Islet of Langerhans (tissue), 1 donor: Measurements from ENCODE around the gene PDE5A.
"Not testable (repeated sequence)": the region's sequence is repeated elsewhere in the genome, so short reads cannot be mapped to it uniquely, and the experiment has no call there.

Experiments
- FAIRE-seq: peaks from one replicate; lab custom pipeline; 2011; peaks lifted over from hg19 to GRCh38; lab: Jason Lieb, UNC

PDE5A gene

DNA sequence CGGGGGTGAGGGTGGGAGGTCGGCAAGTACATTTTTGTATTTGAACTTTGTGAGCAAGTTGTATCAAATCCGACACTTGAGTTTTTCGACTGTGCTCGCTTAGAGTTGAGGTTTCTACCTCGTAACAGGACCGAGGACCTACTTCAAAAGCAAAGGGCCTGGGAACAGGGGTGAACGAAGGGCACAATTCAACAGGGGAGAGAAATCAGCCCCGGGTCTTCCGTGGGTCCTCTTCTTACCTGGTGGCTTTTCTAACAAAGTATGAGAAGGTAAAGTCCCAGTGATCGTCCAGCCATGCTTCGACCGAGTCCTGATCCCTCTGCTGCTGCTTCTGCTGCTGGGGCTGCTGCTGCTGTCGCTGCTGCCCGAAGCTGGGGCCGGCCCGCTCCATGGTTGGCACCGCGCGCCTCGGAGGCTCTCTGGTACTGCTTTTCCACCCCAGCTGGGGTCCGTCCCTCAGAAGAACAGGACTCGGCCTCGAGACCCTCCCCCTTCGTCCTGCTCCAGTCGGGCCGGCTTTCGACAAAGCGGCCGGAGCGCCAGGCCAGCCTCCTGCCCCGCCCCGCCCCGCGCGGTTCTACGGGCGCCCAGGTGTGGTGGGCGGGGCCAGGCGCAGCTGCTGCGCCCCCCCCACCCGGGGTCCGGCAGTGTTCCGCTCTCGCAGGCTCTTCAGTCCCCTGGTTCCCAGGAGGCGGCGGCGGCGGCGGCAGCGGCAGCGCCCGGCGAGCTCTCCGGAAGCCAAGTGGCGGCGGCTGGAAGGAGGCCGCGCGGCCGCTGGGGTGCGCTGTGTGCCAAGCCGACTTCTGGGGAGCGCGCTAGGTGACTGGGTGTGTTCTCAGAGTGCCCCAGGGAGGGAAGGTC lies at the start of gene PDE5A:
TSS of gene PDE5A (minus strand) at position 524 of the 861 bp plus-strand sequence. CDS start at position 391, 133 bp downstream.
- FAIRE-seq, result no peak

DNA sequence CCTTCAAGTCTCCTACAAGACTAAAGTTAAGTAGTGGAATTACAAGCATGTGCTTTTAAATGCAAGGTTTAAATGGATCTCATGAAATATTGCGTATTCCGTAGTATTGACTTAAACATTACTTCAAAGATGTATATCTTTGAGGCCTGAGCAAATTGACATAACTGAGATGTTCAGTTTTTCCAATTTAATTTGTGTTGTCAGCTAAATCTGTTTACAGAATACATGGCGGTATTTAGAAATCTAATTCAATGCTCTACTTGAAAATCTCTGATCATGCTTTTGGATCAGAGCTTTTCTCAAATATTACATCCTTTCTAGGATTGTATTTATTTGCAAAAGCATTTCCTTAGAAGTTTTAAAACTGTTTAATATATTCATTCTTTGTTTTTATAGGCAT lies 47.5 kb upstream of the PDE5A start:
- FAIRE-seq, result no peak

GRCh38 chr4:119675391-119675790 lies 46.8 kb upstream of the PDE5A start:
- FAIRE-seq, result no peak

GRCh38 chr4:119672938-119673337 lies 44.3 kb upstream of the PDE5A start:
- no peak for FAIRE-seq

DNA sequence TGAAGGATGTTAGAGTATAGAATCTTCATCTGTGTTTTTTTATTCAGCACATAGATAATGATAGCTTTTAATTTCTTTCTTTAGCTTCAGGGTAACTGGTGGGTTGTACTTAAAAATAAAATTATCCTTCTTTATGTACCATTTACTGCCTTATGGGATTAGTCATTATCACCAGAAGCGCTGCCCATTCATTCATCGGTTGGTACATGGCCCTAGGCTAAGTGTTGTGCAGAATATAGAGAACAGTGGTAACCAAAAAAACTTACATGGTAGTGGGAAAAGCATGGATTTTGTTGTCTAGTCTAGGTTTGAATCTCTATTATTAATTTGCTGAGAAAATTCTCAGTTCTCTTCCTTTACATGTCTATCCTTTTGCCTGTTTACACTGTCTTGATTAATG lies 43.5 kb upstream of the PDE5A start:
- FAIRE-seq, result no peak

DNA sequence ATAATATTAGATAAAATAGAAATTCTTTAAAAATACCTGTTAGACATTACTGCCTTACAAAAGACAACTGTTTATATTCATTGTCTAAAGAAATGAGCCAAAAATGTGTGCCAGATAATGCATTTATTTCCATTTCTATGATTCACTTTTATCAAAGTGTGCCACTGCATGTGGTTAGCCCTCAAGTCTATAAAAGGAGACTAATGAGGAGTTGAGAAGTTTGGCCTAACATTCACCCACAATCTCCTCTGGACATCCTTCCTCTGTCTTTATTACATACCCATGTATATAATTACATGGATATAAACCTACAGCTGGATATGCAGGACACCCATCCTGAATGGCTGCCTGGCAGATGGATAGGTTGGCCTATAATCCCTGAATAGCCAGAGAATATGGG lies 42.6 kb upstream of the PDE5A start:
- no peak for FAIRE-seq

GRCh38 chr4:119667802-119668201 lies 39.2 kb upstream of the PDE5A start:
- no peak for FAIRE-seq

GRCh38 chr4:119666653-119667091 lies 38.1 kb upstream of the PDE5A start:
- FAIRE-seq, result no peak

DNA sequence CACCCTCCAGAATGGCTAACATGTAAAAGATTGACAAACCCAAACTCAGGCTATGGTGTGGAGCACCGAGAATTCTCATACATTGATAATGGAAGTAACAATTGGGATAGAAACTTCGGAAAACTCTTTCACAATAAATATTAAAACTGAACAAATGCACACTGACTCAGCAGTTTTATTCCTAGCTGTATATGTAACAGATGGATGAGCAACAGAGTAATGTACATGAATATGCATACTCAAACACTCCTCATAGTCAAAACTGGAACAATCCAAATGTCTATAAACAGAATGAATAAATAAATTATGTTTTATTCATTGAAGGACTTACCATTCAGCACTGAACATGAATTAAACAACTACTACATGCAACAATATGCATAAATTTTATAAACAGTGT lies 37.1 kb upstream of the PDE5A start:
- FAIRE-seq, result no peak

- FAIRE-seq, result peak; percentile 24
Measured at GRCh38 chr4:119664168-119664907, 35.7 kb upstream of the PDE5A start.

- peak; percentile 13 for FAIRE-seq
Measured at GRCh38 chr4:119663160-119663788, 34.7 kb upstream of the PDE5A start.

DNA sequence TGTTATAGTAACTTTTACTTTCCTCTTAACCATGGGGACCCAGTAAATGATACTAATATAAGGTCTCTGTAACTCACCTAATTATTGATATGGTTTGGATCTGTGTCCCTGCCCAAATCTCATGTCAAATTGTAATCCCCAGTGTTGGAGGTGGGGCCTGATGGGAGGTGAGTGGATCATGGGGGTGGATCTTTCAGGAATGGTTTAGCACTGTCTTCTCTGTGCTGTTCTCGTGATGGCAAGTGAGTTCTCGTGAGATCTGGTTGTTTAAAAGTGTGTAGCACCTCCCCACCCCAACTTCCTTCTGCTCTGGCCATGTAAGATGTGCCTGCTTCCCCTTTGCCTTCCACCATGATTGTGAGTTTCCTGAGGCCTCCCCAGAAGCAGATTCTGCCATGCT lies 34.0 kb upstream of the PDE5A start:
- FAIRE-seq, result not testable (repeated sequence)

- no peak for FAIRE-seq
Measured at GRCh38 chr4:119661231-119661630, 32.6 kb upstream of the PDE5A start.

- peak; percentile 92 for FAIRE-seq
Measured at GRCh38 chr4:119659576-119659975, 31.0 kb upstream of the PDE5A start.

DNA sequence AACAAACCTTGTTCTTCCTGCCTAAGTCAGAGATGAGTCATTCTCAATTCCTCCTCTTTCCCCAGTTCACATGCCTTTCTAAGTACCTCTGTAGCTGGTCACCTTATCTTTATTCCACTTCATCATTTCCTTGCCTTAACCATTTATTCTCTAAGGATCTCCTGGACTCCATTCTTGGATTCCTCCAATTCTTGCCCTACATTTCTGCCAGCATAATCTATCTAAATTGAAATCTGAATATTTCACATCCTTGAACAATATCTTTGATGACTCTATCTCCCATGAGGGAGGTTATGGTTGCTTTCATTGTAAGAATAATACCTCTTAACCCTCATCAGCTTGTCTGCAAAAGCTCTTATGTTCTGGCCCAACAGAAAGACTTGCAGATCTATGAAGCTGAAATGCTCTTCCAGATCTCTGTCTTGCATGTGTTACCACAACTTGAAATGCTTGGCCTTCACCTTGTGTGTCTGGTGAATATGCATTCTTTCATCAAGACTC lies 28.6 kb upstream of the PDE5A start:
- no peak for FAIRE-seq

DNA sequence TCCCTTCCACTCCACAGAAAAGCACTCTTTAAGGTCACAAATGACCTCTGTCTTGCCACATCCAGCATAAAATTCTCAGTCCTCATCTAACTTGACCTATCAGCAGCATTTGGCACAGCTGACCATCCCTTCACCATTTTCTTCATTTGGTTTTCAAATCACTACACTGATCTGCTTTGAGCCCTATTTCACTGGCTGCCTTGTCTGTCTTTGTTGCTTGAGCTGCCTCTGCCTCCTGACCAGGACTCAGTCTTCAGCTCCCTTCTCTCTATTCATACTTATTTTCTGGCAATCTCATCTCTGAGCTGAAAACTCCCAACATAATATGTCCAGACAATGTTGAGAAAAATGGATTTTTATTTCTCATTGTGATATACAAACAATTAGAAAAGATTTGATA lies 27.7 kb upstream of the PDE5A start:
- no peak for FAIRE-seq

- FAIRE-seq, result no peak
Measured at GRCh38 chr4:119655111-119655837, 26.7 kb upstream of the PDE5A start.

DNA sequence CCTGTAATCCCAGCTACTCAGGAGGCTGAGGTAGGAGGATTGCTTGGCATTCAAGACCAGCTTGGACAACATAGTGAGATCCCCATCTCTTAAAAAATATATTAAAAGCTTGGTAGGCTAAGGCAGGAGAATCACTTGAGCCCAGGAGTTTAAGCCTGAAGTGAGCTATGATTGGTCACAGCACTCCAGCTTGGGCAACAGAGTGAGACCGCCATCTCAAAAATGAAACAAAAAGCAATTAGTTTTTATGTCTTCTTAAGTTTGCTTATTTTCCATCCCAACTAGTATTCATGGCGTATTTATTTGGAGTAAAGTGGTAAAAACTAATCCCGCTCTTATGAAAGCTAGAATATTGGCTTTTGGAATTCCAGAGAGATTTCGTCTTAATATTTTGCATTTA lies 25.4 kb upstream of the PDE5A start:
- no peak for FAIRE-seq

DNA sequence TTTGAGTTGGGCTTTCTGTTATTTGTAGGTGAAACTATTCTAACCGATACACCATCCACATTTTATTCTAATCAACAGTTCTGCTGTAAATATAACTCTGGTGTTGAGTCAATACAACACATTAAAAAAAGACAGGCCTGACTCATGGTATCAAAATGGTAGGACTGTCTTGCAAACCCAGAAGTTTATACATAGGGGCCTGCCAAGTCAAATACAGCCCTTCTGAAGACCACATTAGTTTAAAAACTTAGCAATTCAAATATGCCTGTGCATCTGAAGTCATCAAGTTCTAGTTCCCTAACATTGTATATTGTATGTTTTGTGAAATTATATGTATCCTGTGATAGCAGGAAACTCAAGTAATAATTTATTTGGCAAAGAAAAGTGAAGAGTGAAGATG lies 24.4 kb upstream of the PDE5A start:
- FAIRE-seq, result no peak

- FAIRE-seq, result no peak
Measured at GRCh38 chr4:119648398-119648797, 19.8 kb upstream of the PDE5A start.

DNA sequence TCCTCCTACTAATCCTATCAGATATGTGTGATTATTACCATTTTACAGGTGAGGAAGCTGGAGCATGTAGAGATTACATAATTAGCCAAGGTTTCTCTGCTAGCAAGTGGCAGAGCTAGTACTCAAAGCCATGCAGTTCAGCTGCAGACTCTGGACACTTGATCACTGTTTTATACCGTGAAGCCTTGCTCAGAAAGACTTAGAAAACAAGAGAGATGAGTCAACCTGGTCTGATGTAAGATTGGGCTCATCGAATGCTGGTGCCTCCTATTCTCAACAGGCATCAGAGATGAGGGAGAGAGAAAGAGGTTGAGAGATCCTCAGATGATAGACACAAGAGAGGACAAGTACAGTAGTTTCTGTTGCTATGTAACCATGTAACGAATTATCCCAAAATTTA lies 19.0 kb upstream of the PDE5A start:
- FAIRE-seq, result no peak
